Urinary bladder (tissue), 2 donors: ENCODE results near the gene OR6C6. TPM values are rescaled to one million over a fixed set of nuclear protein-coding genes. Genes with fewer than 3 reads are reported as not detected.

Source experiments
- polyA plus RNA-seq: library from polyadenylated mRNA; stranded (reverse); fragments of 200-250 nt; gene quantifications from one replicate; pipeline ENCODE4 v1.2.3, GENCODE V29; 2013
- total RNA-seq: library from RNA; depleted of rRNA; stranded (reverse); fragments of >200 nt; gene quantifications from one replicate; pipeline ENCODE4 v1.2.3, GENCODE V29; 2014
- donor health status: healthy.

The OR6C6 gene
- total and polyA plus RNA-seq, 2 donors = not detected

Other genes starting within 250 kb of the OR6C6 start
- not detected for gene OR9K2, start 170.2 kb downstream of the OR6C6 start, total RNA-seq
- not detected for gene OR9K2, start 170.2 kb downstream of the OR6C6 start, polyA plus RNA-seq
- gene OR10A7, start 75.5 kb downstream of the OR6C6 start, total RNA-seq = not detected
- not detected for gene OR10A7, start 75.5 kb downstream of the OR6C6 start, polyA plus RNA-seq
- not detected for gene OR6C74, start 52.0 kb downstream of the OR6C6 start, total RNA-seq
- gene OR6C74, start 52.0 kb downstream of the OR6C6 start, polyA plus RNA-seq = not detected
- gene OR6C1, start 17.8 kb upstream of the OR6C6 start, total RNA-seq = not detected
- gene OR6C1, start 17.8 kb upstream of the OR6C6 start, polyA plus RNA-seq = not detected
- gene OR6C3, start 34.2 kb upstream of the OR6C6 start, total RNA-seq = not detected
- not detected for gene OR6C3, start 34.2 kb upstream of the OR6C6 start, polyA plus RNA-seq
- gene OR6C75, start 66.4 kb upstream of the OR6C6 start, total RNA-seq = not detected
- gene OR6C75, start 66.4 kb upstream of the OR6C6 start, polyA plus RNA-seq = not detected
- not detected for gene OR6C65, start 104.0 kb upstream of the OR6C6 start, total RNA-seq
- not detected for gene OR6C65, start 104.0 kb upstream of the OR6C6 start, polyA plus RNA-seq
- gene OR6C76, start 129.7 kb upstream of the OR6C6 start, total RNA-seq = not detected
- gene OR6C76, start 129.7 kb upstream of the OR6C6 start, polyA plus RNA-seq = not detected
- 0.42 TPM for gene OR6C2, start 147.5 kb upstream of the OR6C6 start, total RNA-seq
- gene OR6C2, start 147.5 kb upstream of the OR6C6 start, polyA plus RNA-seq = not detected
- gene OR6C70, start 173.6 kb upstream of the OR6C6 start, total RNA-seq = not detected
- gene OR6C70, start 173.6 kb upstream of the OR6C6 start, polyA plus RNA-seq = not detected
- not detected for gene OR6C68, start 195.8 kb upstream of the OR6C6 start, total RNA-seq
- gene OR6C68, start 195.8 kb upstream of the OR6C6 start, polyA plus RNA-seq = not detected